ENCODE measurements around the gene ERC1. TPM values are rescaled to one million over a fixed set of nuclear protein-coding genes. Genes with fewer than 3 reads are reported as not detected.

ERC1 gene
- total RNA-seq, 2 donors from 2014 or later = 18.9 to 72.9 TPM

- no peak for DNase-seq (ENCODE audit: low spot score)
- WGBS = 91% methylated on average over 9 of the region's 9 CpGs
- TF ChIP-seq CTCF (IDR thresholded peaks at IDR 0.05) (no peak), POLR2A (IDR thresholded peaks at IDR 0.05) (no peak), POLR2AphosphoS5 (IDR thresholded peaks at IDR 0.05) (no peak)
- Histone ChIP-seq H3K4me1 (replicated peaks) (peaks cover 3% of the 10 kb centered on the region), H3K4me3 (no peak overlapping the region), H3K9me3 (no peaks in the 10 kb centered on the region), H3K27me3 (replicated peaks; ENCODE audit: insufficient read depth) (no peaks in the 10 kb centered on the region), H3K36me3 (no peaks in the 10 kb centered on the region), H3K27ac (no peak overlapping the region)
- intact Hi-C loops (cut with DNase I) = no loop called here
Measured at GRCh38 chr12:1161197-1161596, 170.2 kb downstream of the ERC1 start.

- H3K27ac ChIP-seq = no peak overlapping the region
- H3K4me1 ChIP-seq (replicated peaks) = peaks cover 3% of the 10 kb centered on the region
- no peaks in the 10 kb centered on the region for H3K27me3 ChIP-seq (replicated peaks; ENCODE audit: insufficient read depth)
- H3K9me3 ChIP-seq = no peaks in the 10 kb centered on the region
- no peaks in the 10 kb centered on the region for H3K36me3 ChIP-seq
- no peak overlapping the region for H3K4me3 ChIP-seq
- intact Hi-C loops (cut with DNase I) = no loop called here
- no peak for DNase-seq (ENCODE audit: low spot score)
- TF ChIP-seq POLR2AphosphoS5 (IDR thresholded peaks at IDR 0.05) = no peak
- TF ChIP-seq CTCF (IDR thresholded peaks at IDR 0.05) = no peak
- TF ChIP-seq POLR2A (IDR thresholded peaks at IDR 0.05) = no peak
- WGBS = 41% methylated on average over 5 of the region's 5 CpGs
Measured at GRCh38 chr12:1162081-1162760, 171.2 kb downstream of the ERC1 start.

- Histone ChIP-seq H3K4me1 (replicated peaks) (peaks cover 5% of the 10 kb centered on the region), H3K4me3 (no peak overlapping the region), H3K9me3 (no peaks in the 10 kb centered on the region), H3K27ac (no peak overlapping the region), H3K27me3 (replicated peaks; ENCODE audit: insufficient read depth) (no peaks in the 10 kb centered on the region), H3K36me3 (no peaks in the 10 kb centered on the region)
- no peak for TF ChIP-seq POLR2A (IDR thresholded peaks at IDR 0.05)
- TF ChIP-seq POLR2AphosphoS5 (IDR thresholded peaks at IDR 0.05) = no peak
- TF ChIP-seq CTCF (IDR thresholded peaks at IDR 0.05) = no peak
- 89% methylated on average over 12 of the region's 12 CpGs for WGBS
- intact Hi-C loops (cut with DNase I) = no loop called here
- DNase-seq (ENCODE audit: low spot score) = no peak
Measured at GRCh38 chr12:1167784-1168183, 176.8 kb downstream of the ERC1 start.

GRCh38 chr12:1170411-1170810 is 179.4 kb downstream of the ERC1 start:
- no peak for DNase-seq (ENCODE audit: low spot score)
- intact Hi-C loops (cut with DNase I) = no loop called here
- Histone ChIP-seq H3K4me3 (no peak overlapping the region), H3K36me3 (no peaks in the 10 kb centered on the region), H3K27ac (no peak overlapping the region), H3K9me3 (no peaks in the 10 kb centered on the region), H3K4me1 (replicated peaks) (peaks cover 5% of the 10 kb centered on the region), H3K27me3 (replicated peaks; ENCODE audit: insufficient read depth) (no peaks in the 10 kb centered on the region)
- 98% methylated on average over 3 of the region's 3 CpGs for WGBS
- TF ChIP-seq POLR2AphosphoS5 (IDR thresholded peaks at IDR 0.05) (no peak), CTCF (IDR thresholded peaks at IDR 0.05) (no peak), POLR2A (IDR thresholded peaks at IDR 0.05) (no peak)
